Muscle layer of colon (tissue), 2 donors: ENCODE data around the gene PHLDB1.

Experiments used
- H3K27ac ChIP-seq: one replicate; pipeline ENCODE4 v1.7.0; 2013; ENCODE audit warnings: low read depth, mild to moderate bottlenecking, low read length, moderate library complexity
- H3K27me3 ChIP-seq, 2 donors: one replicate each; pipeline ENCODE4 v1.7.0; 2013; ENCODE audit warnings: low read length in 2 of 2, mild to moderate bottlenecking in 2 of 2; ENCODE audit not compliant: insufficient read depth in 2 of 2, control insufficient read depth in 1 of 2
- H3K36me3 ChIP-seq: one replicate; pipeline ENCODE4 v1.7.0; 2013; ENCODE audit warnings: mild to moderate bottlenecking, low read length; ENCODE audit not compliant: insufficient read depth
- H3K4me1 ChIP-seq: one replicate; pipeline ENCODE4 v1.7.0; 2013; ENCODE audit warnings: mild to moderate bottlenecking, low read length; ENCODE audit not compliant: insufficient read depth
- H3K4me3 ChIP-seq, 2 donors: one replicate each; pipeline ENCODE4 v1.7.0; 2013; ENCODE audit warnings: low read length in 2 of 2, low read depth in 1 of 2, mild to moderate bottlenecking in 1 of 2, moderate library complexity in 1 of 2
- H3K9ac ChIP-seq: one replicate; pipeline ENCODE4 v1.7.0; 2013; ENCODE audit warnings: low read length
- H3K9me3 ChIP-seq: one replicate; pipeline ENCODE4 v1.7.0; 2013; ENCODE audit warnings: mild to moderate bottlenecking, low read length
- donor health status: abdominal sarcoma.
- donor health status: Adenocarcinoma of cecum.

The PHLDB1 gene

DNA sequence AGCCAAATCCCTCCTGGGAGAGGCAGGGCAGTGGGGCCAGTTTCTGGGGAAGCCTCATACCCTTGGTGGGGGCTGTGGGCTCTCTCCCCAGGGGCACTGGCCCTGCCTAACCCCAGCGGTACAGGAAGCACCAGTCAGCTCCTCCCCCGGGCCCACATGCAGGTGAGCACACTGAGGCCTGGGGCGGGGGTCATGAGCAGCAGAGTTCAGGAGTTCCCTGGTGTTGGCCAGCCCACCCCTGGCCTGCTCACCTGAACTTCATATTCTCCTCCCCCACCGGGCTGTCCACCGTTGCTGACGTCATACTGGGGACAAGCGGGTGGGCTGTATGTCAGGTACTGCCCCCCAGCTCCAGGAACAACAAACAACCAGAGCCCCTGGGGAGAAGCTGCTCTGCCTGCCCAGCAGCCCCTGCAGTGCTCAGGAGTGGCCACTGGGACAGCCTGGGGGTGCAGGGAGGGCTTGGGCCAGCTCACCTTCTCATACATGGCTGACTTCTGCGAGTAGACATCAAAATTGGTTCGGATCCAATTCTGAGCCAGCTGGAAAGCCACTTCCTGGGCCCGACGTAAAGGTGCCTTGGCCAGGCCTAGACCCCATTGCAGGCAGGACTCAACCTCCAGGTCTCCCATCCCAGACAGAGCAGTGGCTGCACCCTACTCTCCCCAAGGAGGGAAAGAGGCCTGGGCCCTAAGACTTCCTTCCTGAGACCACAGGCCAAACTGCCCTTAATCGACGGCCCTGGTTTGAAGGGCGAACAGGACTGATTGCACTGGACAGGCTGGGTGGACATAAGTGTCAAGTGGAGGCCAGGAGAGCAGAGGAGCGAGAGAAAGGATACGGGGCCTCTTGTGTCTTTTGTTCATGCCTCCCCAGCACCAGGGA, 51.3 kb downstream of the PHLDB1 start:
- H3K4me1 ChIP-seq: peaks cover 15% of the 10 kb centered on the region
- peaks cover 20% of the 10 kb centered on the region for H3K36me3 ChIP-seq
- H3K27ac ChIP-seq: no peak overlapping the region
- H3K9me3 ChIP-seq: no peaks in the 10 kb centered on the region
- no peak overlapping the region for H3K9ac ChIP-seq
- H3K27me3 ChIP-seq: peaks cover 0 to 10% of the 10 kb centered on the region in 2 donors
- no peak overlapping the region for H3K4me3 ChIP-seq

GRCh38 chr11:118659314-118659952, 52.0 kb downstream of the PHLDB1 start:
- H3K9ac ChIP-seq: no peak overlapping the region
- peaks cover 15% of the 10 kb centered on the region for H3K36me3 ChIP-seq
- H3K4me3 ChIP-seq: no peak overlapping the region
- H3K27ac ChIP-seq: no peak overlapping the region
- peaks cover 15% of the 10 kb centered on the region for H3K4me1 ChIP-seq
- H3K9me3 ChIP-seq: no peaks in the 10 kb centered on the region
- peaks cover 0 to 10% of the 10 kb centered on the region in 2 donors for H3K27me3 ChIP-seq

GRCh38 chr11:118659953-118660680, 52.7 kb downstream of the PHLDB1 start:
- H3K9ac ChIP-seq: no peak overlapping the region
- peaks cover 0 to 10% of the 10 kb centered on the region in 2 donors for H3K27me3 ChIP-seq

DNA sequence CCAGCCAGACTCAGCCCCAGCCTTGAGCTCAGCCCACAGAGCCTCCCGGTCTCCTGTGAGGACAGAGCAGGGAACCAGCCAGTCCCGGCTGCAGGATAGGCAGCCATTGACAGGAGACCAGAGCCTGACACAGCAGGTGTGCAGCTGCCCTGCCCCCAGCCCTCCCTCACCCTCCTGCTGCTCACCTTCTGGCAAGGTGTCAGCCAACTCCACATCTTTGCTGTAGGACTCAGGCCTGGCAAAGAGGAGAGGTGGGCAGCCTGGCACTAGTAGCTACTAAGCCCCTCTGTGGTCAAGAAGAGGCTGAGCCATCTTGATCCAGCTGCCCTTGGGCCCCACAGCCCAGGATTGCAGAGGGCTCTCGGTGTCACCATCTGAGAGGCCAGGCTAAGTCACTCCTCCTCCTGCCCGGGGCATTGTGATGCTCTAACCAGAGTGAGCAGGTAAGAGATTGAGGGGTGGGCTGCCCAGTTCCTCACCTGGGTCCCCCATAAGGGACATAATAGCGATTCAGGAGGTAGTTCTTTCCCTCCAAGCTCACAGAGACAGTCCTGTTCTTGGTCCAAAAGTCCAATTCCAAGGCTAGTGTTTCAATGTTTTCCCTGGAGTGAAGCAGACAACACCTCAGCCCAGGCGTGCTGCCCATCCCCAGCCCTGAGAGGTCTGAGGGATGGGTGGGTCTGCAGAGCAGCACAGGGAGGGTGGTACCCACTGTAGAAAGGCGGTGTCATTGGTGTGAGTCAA, 53.4 kb downstream of the PHLDB1 start:
- Histone ChIP-seq H3K9ac (no peak overlapping the region), H3K27me3 (peaks cover 0 to 10% of the 10 kb centered on the region in 2 donors), H3K27ac (no peak overlapping the region), H3K9me3 (no peaks in the 10 kb centered on the region), H3K4me1 (peaks cover 15% of the 10 kb centered on the region), H3K36me3 (peaks cover 4% of the 10 kb centered on the region), H3K4me3 (no peak overlapping the region)

More at GRCh38 chr11:118659953-118660680, 52.7 kb downstream of the PHLDB1 start:
- Histone ChIP-seq H3K9me3 (no peaks in the 10 kb centered on the region), H3K4me1 (peaks cover 15% of the 10 kb centered on the region), H3K27ac (no peak overlapping the region), H3K4me3 (no peak overlapping the region), H3K36me3 (peaks cover 11% of the 10 kb centered on the region)

GRCh38 chr11:118661425-118662301, 54.2 kb downstream of the PHLDB1 start:
- H3K4me3 ChIP-seq: no peak overlapping the region
- no peaks in the 10 kb centered on the region for H3K9me3 ChIP-seq
- no peak overlapping the region for H3K27ac ChIP-seq

DNA sequence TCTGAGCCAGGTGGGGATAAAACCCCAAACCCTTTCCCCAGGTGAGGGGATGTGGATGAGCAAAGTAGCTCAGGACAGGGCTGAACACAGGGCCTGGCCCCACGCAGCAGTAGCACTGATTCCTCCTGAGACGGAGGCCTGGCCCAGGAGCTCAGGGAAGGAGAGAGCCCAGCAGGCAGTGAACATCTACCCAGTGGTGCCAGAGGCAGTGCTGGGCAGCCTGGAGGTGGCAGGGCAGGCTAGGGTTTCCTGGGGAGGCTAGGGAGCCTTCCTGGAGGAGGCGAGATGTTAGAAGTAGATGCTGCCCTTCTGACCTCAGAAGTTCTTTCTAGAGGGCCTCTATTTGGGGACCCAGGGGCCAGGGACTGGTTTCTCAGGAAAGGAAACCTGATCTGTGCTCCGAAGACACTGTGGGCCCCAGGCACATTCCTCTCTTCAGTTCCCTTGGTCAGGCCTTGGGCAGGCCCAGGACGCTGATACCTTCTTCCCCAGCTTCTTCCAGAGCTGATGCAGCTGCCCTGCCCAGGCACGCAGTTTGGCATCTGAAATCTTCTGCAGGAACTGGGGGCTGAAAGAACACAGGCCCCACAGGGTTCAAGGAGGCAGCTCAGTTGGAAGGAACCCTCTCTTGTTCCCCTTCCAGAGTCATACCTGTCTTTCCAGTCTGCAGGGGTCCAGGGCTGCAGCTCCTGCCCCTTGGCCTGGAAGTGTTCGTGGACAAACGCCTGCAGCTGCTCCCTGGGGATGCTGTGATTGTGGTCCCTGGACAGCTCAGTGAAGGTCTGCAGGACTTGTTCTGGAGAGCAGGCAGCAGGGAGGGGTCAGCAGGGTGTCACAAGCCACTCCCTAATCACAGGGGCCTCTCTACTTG, 55.2 kb downstream of the PHLDB1 start:
- peaks cover 15% of the 10 kb centered on the region for H3K4me1 ChIP-seq
- no peak overlapping the region for H3K9ac ChIP-seq
- no peak overlapping the region for H3K4me3 ChIP-seq
- peaks cover 0 to 10% of the 10 kb centered on the region in 2 donors for H3K27me3 ChIP-seq
- no peak overlapping the region for H3K27ac ChIP-seq
- no peaks in the 10 kb centered on the region for H3K9me3 ChIP-seq
- H3K36me3 ChIP-seq: no peaks in the 10 kb centered on the region

More at GRCh38 chr11:118661425-118662301, 54.2 kb downstream of the PHLDB1 start:
- Histone ChIP-seq H3K36me3 (no peaks in the 10 kb centered on the region), H3K4me1 (peaks cover 15% of the 10 kb centered on the region), H3K9ac (no peak overlapping the region), H3K27me3 (peaks cover 0 to 10% of the 10 kb centered on the region in 2 donors)

GRCh38 chr11:118663381-118663780, 56.0 kb downstream of the PHLDB1 start:
- Histone ChIP-seq H3K27ac (no peak overlapping the region), H3K4me3 (no peak overlapping the region), H3K27me3 (peaks cover 0 to 10% of the 10 kb centered on the region in 2 donors), H3K9me3 (no peaks in the 10 kb centered on the region), H3K36me3 (no peaks in the 10 kb centered on the region), H3K9ac (no peak overlapping the region), H3K4me1 (peaks cover 15% of the 10 kb centered on the region)

DNA sequence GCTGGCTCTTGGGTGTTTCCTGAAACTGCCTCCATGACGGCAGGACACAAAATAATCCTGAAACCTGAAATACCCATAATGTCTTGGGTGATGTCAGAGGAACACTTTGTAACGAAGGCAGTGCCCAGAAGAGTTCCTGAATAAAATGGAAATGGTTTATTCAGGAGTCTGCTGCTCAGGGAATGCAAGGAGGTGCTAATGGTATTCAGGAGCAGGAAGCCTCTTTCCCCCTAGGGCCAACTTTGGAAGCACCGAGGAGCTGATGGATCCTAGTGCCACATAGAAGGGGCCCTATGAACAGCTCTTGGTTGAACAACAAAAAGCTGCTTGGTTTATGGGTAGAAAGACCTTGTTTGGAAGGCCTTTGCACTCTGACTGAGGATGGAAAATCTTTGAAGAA, 56.5 kb downstream of the PHLDB1 start:
- H3K9me3 ChIP-seq: no peaks in the 10 kb centered on the region
- no peaks in the 10 kb centered on the region for H3K36me3 ChIP-seq
- H3K4me3 ChIP-seq: no peak overlapping the region
- H3K27ac ChIP-seq: no peak overlapping the region
- H3K9ac ChIP-seq: no peak overlapping the region
- H3K4me1 ChIP-seq: peaks cover 12% of the 10 kb centered on the region
- peaks cover 0 to 10% of the 10 kb centered on the region in 2 donors for H3K27me3 ChIP-seq

GRCh38 chr11:118666371-118666770, 59.0 kb downstream of the PHLDB1 start:
- no peak overlapping the region for H3K4me3 ChIP-seq
- H3K27ac ChIP-seq: no peak overlapping the region
- no peaks in the 10 kb centered on the region for H3K36me3 ChIP-seq
- H3K4me1 ChIP-seq: no peaks in the 10 kb centered on the region
- H3K9ac ChIP-seq: no peak overlapping the region
- H3K27me3 ChIP-seq: no peaks in the 10 kb centered on the region
- no peaks in the 10 kb centered on the region for H3K9me3 ChIP-seq
